Measurements from ENCODE around the gene MPO. TPM values are rescaled to one million over a fixed set of nuclear protein-coding genes. Genes with fewer than 3 reads are reported as not detected.

The MPO gene
- total RNA-seq, 1 experiment from 2014 or later = not detected

DNA sequence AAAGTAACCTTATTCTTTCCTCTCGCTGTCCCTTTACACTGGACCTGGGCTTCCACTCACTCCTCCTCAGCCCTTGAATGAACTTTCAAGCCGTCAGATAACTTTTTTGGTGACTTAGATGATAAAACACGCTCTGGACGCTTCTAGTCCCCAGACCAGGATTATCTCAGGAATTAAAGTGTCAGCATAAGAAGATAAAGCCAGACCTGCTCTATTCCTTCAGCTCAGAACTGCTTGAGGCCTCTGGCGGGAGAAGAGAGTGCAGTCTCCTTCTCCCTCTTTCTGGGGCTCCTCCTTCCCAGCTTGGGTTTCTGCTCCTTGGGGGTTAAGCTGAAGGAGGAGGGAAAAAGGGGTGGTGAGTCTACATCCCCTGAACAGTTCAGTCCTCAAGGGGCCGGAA lies 35.8 kb downstream of the MPO start:
- Histone ChIP-seq H3K9me3 (ENCODE audit: control insufficient read depth, low read depth, low read length) (peaks cover 1% of the 10 kb centered on the region), H3K18ac (ENCODE audit: insufficient read length, low read depth, low read length) (no peak overlapping the region), H3K27me3 (ENCODE audit: insufficient read depth, low read length) (peaks cover 21% of the 10 kb centered on the region; the same call in 1 of the 2 replicates), H3K23ac (ENCODE audit: insufficient read length, low read depth, low read length) (no peak overlapping the region), H2BK120ac (ENCODE audit: low read depth, low read length, poor library complexity, severe bottlenecking) (no peak overlapping the region), H4K8ac (replicated peaks; ENCODE audit: insufficient read length, low read depth, low read length) (no peak overlapping the region), H2BK5ac (ENCODE audit: insufficient read length, low read length) (no peak overlapping the region), H3K14ac (ENCODE audit: insufficient read depth, low read length) (no peak overlapping the region), H4K20me1 (ENCODE audit: control insufficient read depth, insufficient read depth, insufficient read length) (no peaks in the 10 kb centered on the region), H2AK5ac (ENCODE audit: insufficient read length, low read length) (no peak overlapping the region), H3K79me1 (ENCODE audit: insufficient read depth, low read depth, low read length, poor library complexity, severe bottlenecking) (no peaks in the 10 kb centered on the region), H3K23me2 (ENCODE audit: insufficient read length, low read depth, low read length, poor library complexity, severe bottlenecking) (peaks cover 8% of the 10 kb centered on the region), H3K27ac (ENCODE audit: insufficient read length, low read depth, low read length) (no peak overlapping the region), H2AFZ (ENCODE audit: low read length) (no peak overlapping the region), H4K5ac (ENCODE audit: insufficient read length, low read depth, low read length) (no peak overlapping the region), H2BK15ac (ENCODE audit: low read depth, low read length) (no peak overlapping the region), H3K9ac (ENCODE audit: extremely low read depth, insufficient read length, low read length) (no peak overlapping the region), H3K4ac (ENCODE audit: low read depth, low read length) (no peak overlapping the region), H4K91ac (ENCODE audit: insufficient read length, low read depth, low read length) (no peak overlapping the region), H3K56ac (ENCODE audit: insufficient read length, low read depth, low read length) (no peak overlapping the region), H2BK12ac (ENCODE audit: insufficient read length, low read depth, low read length) (no peak overlapping the region), H3K4me2 (ENCODE audit: insufficient read depth, insufficient read length, low read length) (no peak overlapping the region), H3T11ph (ENCODE audit: low read length) (no peak overlapping the region), H2BK20ac (ENCODE audit: low read depth, low read length, poor library complexity, severe bottlenecking) (no peak overlapping the region), H3K4me1 (ENCODE audit: insufficient read depth, low read length) (no peaks in the 10 kb centered on the region; the same call in 1 of the 2 replicates), H3K79me2 (ENCODE audit: insufficient read depth, low read length) (no peaks in the 10 kb centered on the region)
- Mint-ChIP-seq H3K27ac (no peak overlapping the region), H3K4me1 (peaks cover 11 to 16% of the 10 kb centered on the region in 2 experiments), H3K9me3 (peaks cover 2% of the 10 kb centered on the region in 2 experiments; a peak in 4 of 5 replicates), H3K36me3 (ENCODE audit: insufficient read depth in 1 of 3, low read depth in 3 of 3) (peaks cover 0 to under 1% (median under 1%) of the 10 kb centered on the region in 3 experiments; a peak in 2 of 7 replicates), H3K4me3 (no peak overlapping the region), H3K27me3 (ENCODE audit: low read depth) (peaks cover 96% of the 10 kb centered on the region)
- DNase-seq = no peak
- no CpG with 5 or more reads among the region's 6 CpGs for WGBS (ENCODE audit: extremely low coverage, insufficient read length, low lambda C conversion rate)
- TF ChIP-seq, protein P1, sequence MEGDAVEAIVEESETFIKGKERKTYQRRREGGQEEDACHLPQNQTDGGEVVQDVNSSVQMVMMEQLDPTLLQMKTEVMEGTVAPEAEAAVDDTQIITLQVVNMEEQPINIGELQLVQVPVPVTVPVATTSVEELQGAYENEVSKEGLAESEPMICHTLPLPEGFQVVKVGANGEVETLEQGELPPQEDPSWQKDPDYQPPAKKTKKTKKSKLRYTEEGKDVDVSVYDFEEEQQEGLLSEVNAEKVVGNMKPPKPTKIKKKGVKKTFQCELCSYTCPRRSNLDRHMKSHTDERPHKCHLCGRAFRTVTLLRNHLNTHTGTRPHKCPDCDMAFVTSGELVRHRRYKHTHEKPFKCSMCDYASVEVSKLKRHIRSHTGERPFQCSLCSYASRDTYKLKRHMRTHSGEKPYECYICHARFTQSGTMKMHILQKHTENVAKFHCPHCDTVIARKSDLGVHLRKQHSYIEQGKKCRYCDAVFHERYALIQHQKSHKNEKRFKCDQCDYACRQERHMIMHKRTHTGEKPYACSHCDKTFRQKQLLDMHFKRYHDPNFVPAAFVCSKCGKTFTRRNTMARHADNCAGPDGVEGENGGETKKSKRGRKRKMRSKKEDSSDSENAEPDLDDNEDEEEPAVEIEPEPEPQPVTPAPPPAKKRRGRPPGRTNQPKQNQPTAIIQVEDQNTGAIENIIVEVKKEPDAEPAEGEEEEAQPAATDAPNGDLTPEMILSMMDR (conservative IDR thresholded peaks at IDR 0.05) = no peak
